K562 (cell line): Measurements from ENCODE around the gene RNF138. TPM values are rescaled to one million over a fixed set of nuclear protein-coding genes. Genes with fewer than 3 reads are reported as not detected.

Experiments used
- ATAC-seq: fragments of 200-7000 bp; cut with Tn5 transposase; 3 replicates; pipeline ENCODE4 v1.9.1; 2020; ENCODE audit warnings: moderate library complexity
- BruUV-seq: library from RNA; stranded (reverse); fragments of 400-500 nt; replicated peaks from 2 replicates; lab custom pipeline; 2021; lab: Mats Ljungman, UMichigan
- CTCF ChIA-PET: fragments of 300-600 bp; formaldehyde crosslinking; extraction: SDS; loops from one replicate; lab custom pipeline; 2021; ENCODE audit warnings: low intra/inter-chr PET ratio; lab: Yijun Ruan, JAX
- POLR2A ChIA-PET: fragments of 300-600, 350-650 bp; sonication (Branson Sonifier 250); formaldehyde crosslinking; extraction: SDS; loops from one replicate; lab custom pipeline; 2021; ENCODE audit warnings: antibody characterized with exemption, inconsistent platforms; lab: Yijun Ruan, JAX
- DNase-seq, 4 experiments: peaks; one replicate each; pipeline versions ENCODE4 v3.0.0 to v3.0.0-alpha.2; 2011 to 2018; ENCODE audit warnings: low spot score in 3 of 4, mixed read lengths in 3 of 4; ENCODE audit errors: extremely low read depth in 1 of 4
- FAIRE-seq: peaks from 2 replicates; lab custom pipeline; 2011; peaks lifted over from hg19 to GRCh38; lab: Jason Lieb, UNC
- H2AFZ ChIP-seq: 2 replicates; pipeline ENCODE4 v1.6.0; 2011; ENCODE audit warnings: low read depth, low read length, control low read depth, inconsistent platforms
- H3K27ac ChIP-seq: fragments of 200-600 bp; 3 replicates; pipeline ENCODE4 v1.8.0; 2011; ENCODE audit warnings: low read depth, mild to moderate bottlenecking, control low read depth, inconsistent platforms, low read length, moderate library complexity, mixed read lengths; ENCODE audit errors: extremely low read depth
- H3K27me3 ChIP-seq, 2 experiments: fragments of 300-600 bp in 1 of 2; 2 replicates in 1 of 2; 3 replicates in 1 of 2; pipeline versions ENCODE4 v1.6.0 to v1.8.0; 2011; ENCODE audit warnings: inconsistent platforms in 2 of 2, low read length in 2 of 2, mild to moderate bottlenecking in 1 of 2, mixed read lengths in 1 of 2, moderate library complexity in 1 of 2; ENCODE audit not compliant: control insufficient read depth in 2 of 2, insufficient read depth in 2 of 2
- H3K36me3 ChIP-seq: fragments of 300-600 bp; 3 replicates; pipeline ENCODE4 v1.8.0; 2011; ENCODE audit warnings: mild to moderate bottlenecking, low read length, inconsistent platforms; ENCODE audit not compliant: control insufficient read depth, insufficient read depth
- H3K4me1 ChIP-seq, 2 experiments: fragments of 200-600 bp in 1 of 2; replicated peaks in 1 of 2; 2 replicates in 1 of 2; 3 replicates in 1 of 2; pipeline versions ENCODE4 v1.5.1 to v1.8.0; 2011; ENCODE audit warnings: inconsistent platforms in 2 of 2, low read length in 2 of 2, mild to moderate bottlenecking in 1 of 2, mixed read lengths in 1 of 2, moderate library complexity in 1 of 2; ENCODE audit not compliant: control insufficient read depth in 2 of 2, insufficient read depth in 2 of 2
- H3K4me2 ChIP-seq: 2 replicates; pipeline ENCODE4 v1.6.1; 2011; ENCODE audit warnings: low read length, control low read depth, inconsistent platforms, mixed read lengths; ENCODE audit not compliant: insufficient read depth
- H3K4me3 ChIP-seq: fragments of 200-600 bp; sonication (generic), shearing (Covaris generic); 2 replicates; pipeline ENCODE4 v1.5.1; 2016; ENCODE audit warnings: control low read depth, inconsistent platforms
- H3K79me2 ChIP-seq: fragments of 200-600 bp; 3 replicates; pipeline ENCODE4 v1.8.0; 2011; ENCODE audit warnings: low read length, inconsistent platforms; ENCODE audit not compliant: control insufficient read depth, insufficient read depth
- H3K9ac ChIP-seq, 2 experiments: 2 replicates each; pipeline versions ENCODE4 v1.6.0 to v1.6.1; 2011; ENCODE audit warnings: low read depth in 2 of 2, low read length in 2 of 2, control low read depth in 1 of 2, inconsistent platforms in 1 of 2, mild to moderate bottlenecking in 1 of 2, mixed read lengths in 1 of 2; ENCODE audit not compliant: insufficient read depth in 1 of 2
- H3K9me1 ChIP-seq: one replicate; pipeline ENCODE4 v1.6.0; 2011; ENCODE audit warnings: inconsistent platforms, mild to moderate bottlenecking, low read length, moderate library complexity; ENCODE audit not compliant: control insufficient read depth, insufficient read depth
- H3K9me3 ChIP-seq: replicated peaks from 2 replicates; pipeline ENCODE4 v1.5.1; 2011; ENCODE audit warnings: low read depth, low read length, inconsistent platforms; ENCODE audit not compliant: control insufficient read depth, insufficient read depth
- H4K20me1 ChIP-seq: replicated peaks from 2 replicates; pipeline ENCODE4 v1.6.1; 2011; ENCODE audit warnings: low read length, inconsistent platforms, mixed read lengths; ENCODE audit not compliant: control insufficient read depth, insufficient read depth
- LEF1 ChIP-seq: fragments of 450-650 bp; IDR thresholded peaks from 2 replicates; pipeline ENCODE4 v1.6.1; 2016; ENCODE audit warnings: mild to moderate bottlenecking
- POLR2G ChIP-seq: fragments of 200-400 bp; formaldehyde crosslinking; IDR thresholded peaks from 2 replicates; pipeline ENCODE4 v1.6.1; 2017; ENCODE audit warnings: low read depth, mild to moderate bottlenecking, antibody characterized with exemption, low read length, moderate library complexity
- SMARCB1 ChIP-seq: IDR thresholded peaks from 2 replicates; pipeline ENCODE4 v1.6.1; 2011; ENCODE audit warnings: improper control_type of control experiment, low read depth; ENCODE audit not compliant: insufficient read length
- TAF7 ChIP-seq: fragments of 450-650 bp; IDR thresholded peaks from 2 replicates; pipeline ENCODE4 v1.6.1; 2016; ENCODE audit warnings: missing genetic modification characterization, missing compliant biosample characterization
- TSC22D4 ChIP-seq: fragments of 450-650 bp; IDR thresholded peaks from 2 replicates; pipeline ENCODE4 v1.6.1; 2016; ENCODE audit warnings: missing genetic modification characterization, missing biosample characterization, control low read depth
- ZNF324 ChIP-seq: fragments of 250-450 bp; sonication (Bioruptor Pico); IDR thresholded peaks from 2 replicates; pipeline ENCODE4 v1.4.0; 2020; ENCODE audit warnings: mild to moderate bottlenecking
- ZNF695 ChIP-seq: fragments of 450-650 bp; formaldehyde crosslinking; IDR thresholded peaks from 2 replicates; pipeline ENCODE4 v1.4.0; 2020; ENCODE audit warnings: mild to moderate bottlenecking, moderate library complexity
- WGBS: fragments of 100-300 bp; shearing (Covaris generic); methylation state at CpG from one replicate; pipeline ENCODE4 v1.1.6; 2016; ENCODE audit warnings: low coverage, mixed read lengths; ENCODE audit not compliant: insufficient coverage; ENCODE audit errors: missing lambda C conversion rate; 5-methylcytosine and 5-hydroxymethylcytosine counted together
- in situ Hi-C: fragments of 300-500 bp; cut with MboI; formaldehyde crosslinking; loops from 4 replicates; pipeline ENCODE4 v1.15.0; 2018; ENCODE audit warnings: inconsistent platforms, mixed read lengths
- intact Hi-C: fragments of 100-400 bp; cut with micrococcal nuclease; formaldehyde crosslinking; loops from 2 replicates; pipeline ENCODE4 v1.14.2; 2022
- polyA plus RNA-seq, 8 experiments: library from polyadenylated mRNA; depleted of rRNA in 4 of 8; stranded (reverse) in 5 of 8; unstranded in 3 of 8; fragments of >200 nt; fragmentation: Nextera tagmentation in 2 of 8; fragmentation: Illumina TruSeq in 1 of 8; extraction: Ambion mirVana in 2 of 8; extraction: Trizol in 1 of 8; gene quantifications; 2 replicates each; pipeline versions ENCODE4 v1.2.1 to v1.2.3, GENCODE V29; 2011 to 2014; ENCODE audit warnings: inconsistent platforms in 1 of 8, missing spikeins in 1 of 8
- total RNA-seq, 7 experiments: library from RNA; depleted of rRNA in 6 of 7; stranded (reverse); fragments of >200 nt in 6 of 7; fragmentation: Illumina TruSeq in 2 of 7; extraction: Trizol in 2 of 7; gene quantifications; 2 replicates each; pipeline versions ENCODE4 v1.2.1 to v1.2.3, GENCODE V29; 2011 to 2021; ENCODE audit warnings: low replicate concordance in 1 of 7
- TF ChIP-seq, protein P1 (sequence below): fragments of 250-450 bp; sonication (Bioruptor Pico); IDR thresholded peaks from 2 replicates; pipeline ENCODE4 v1.4.0; 2020

The RNF138 gene
- total and polyA plus RNA-seq, 9 of the 15 experiments (the other 6 are each of a cell fraction or from before 2014, with no cell fraction given): 47.6 to 100 (median 62.5) TPM

DNA sequence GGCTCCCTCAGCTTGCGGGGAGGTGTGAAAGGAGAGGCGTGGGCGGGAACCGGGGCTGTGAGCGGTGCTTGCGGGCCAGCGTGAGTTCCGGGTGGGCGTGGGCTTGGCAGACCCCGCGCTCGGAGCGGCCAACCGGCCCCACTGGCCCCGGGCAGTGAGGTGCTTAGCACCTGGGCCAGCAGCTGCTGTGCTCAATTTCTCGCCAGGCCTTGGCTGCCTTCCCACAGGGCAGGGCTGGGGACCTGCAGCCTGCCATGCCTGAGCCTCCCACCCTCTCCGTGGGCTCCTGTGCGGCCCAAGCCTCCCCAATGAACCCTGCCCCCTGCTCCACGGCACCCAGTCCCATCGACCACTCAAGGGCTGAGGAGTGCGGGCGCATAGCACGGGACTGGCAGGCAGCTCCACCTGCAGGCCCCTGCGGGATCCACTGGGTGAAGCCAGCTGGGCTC, 48.2 kb downstream of the RNF138 start:
- Histone ChIP-seq H3K27ac (no peak overlapping the region), H4K20me1 (no peaks in the 10 kb centered on the region), H3K4me2 (no peak overlapping the region), H2AFZ (no peak overlapping the region), H3K36me3 (peaks cover 4% of the 10 kb centered on the region; the same call in 1 of the 3 replicates), H3K4me3 (no peak overlapping the region), H3K4me1 (peaks cover 8 to 17% of the 10 kb centered on the region in 2 experiments), H3K79me2 (no peaks in the 10 kb centered on the region), H3K9me1 (no peaks in the 10 kb centered on the region), H3K9me3 (no peaks in the 10 kb centered on the region), H3K9ac (no peak overlapping the region), H3K27me3 (no peaks in the 10 kb centered on the region)
- in situ Hi-C loops (no loop called here), intact Hi-C loops (loop anchor here (5.0 kb wide), 1 partner anchor 198 kb away; the partner anchor contains the start of gene TRAPPC8)
- ATAC-seq (no peak), FAIRE-seq (no peak), DNase-seq (no peak)
- 96% methylated on average over 21 of the region's 24 CpGs for WGBS
- POLR2A ChIA-PET: interaction anchor here (1.4 kb wide), 1 partner anchor 18 kb away, joined by 3 read pairs; no protein-coding TSS in a partner anchor
- BruUV-seq: no TSS peak
- no peak for TF ChIP-seq ZNF695 (CRISPR knock-in tag)
- TF ChIP-seq SMARCB1: no peak
- peak; percentile 52; the same call in 1 of the 2 replicates for TF ChIP-seq POLR2G
- TF ChIP-seq LEF1: no peak
- TF ChIP-seq TSC22D4: no peak
- CTCF ChIA-PET: no interaction called here

DNA sequence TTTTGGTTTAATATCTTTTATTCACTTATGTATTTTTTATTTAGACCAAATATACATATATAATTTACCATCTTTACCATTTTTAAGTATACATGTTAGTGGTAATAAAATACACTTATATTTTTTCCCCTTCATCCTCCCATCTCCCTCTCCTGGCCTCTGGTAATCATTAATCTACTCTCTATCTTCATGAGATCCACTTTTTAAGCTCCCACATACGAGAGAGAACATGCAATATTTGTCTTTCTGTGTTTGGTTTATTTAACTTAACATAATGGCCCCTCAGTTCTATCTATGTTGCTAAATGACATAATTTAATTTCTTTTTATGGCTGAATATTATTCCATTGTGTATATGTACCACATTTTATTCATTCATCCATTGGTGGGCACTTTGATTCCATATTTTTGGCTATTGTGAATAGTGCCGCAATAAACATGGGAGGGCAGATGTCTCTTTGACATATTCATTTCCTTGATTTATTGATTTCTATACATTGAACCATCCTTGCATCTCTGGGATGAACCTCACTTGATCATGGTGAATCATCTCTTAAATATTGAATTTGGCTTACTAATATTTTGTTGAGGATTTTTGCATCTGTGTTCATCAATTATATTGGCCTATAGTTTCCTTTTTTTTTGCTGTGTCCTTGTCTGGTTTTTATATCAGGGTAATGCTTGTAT, 56.7 kb downstream of the RNF138 start:
- no peaks in the 10 kb centered on the region for H3K27me3 ChIP-seq
- in situ Hi-C loops: no loop called here
- TF ChIP-seq ZNF324 (CRISPR knock-in tag) (peak; percentile 72), TAF7 (tag) (no peak)
- TF ChIP-seq, protein P1, sequence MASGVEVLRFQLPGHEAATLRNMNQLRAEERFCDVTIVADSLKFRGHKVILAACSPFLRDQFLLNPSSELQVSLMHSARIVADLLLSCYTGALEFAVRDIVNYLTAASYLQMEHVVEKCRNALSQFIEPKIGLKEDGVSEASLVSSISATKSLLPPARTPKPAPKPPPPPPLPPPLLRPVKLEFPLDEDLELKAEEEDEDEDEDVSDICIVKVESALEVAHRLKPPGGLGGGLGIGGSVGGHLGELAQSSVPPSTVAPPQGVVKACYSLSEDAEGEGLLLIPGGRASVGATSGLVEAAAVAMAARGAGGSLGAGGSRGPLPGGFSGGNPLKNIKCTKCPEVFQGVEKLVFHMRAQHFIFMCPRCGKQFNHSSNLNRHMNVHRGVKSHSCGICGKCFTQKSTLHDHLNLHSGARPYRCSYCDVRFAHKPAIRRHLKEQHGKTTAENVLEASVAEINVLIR (CRISPR knock-in tag): no peak
- no peaks in the 10 kb centered on the region for H3K4me1 ChIP-seq
- H3K4me2 ChIP-seq: no peak overlapping the region
- no peaks in the 10 kb centered on the region for H4K20me1 ChIP-seq
- H3K36me3 ChIP-seq: no peaks in the 10 kb centered on the region
- no peak for ATAC-seq
- no TSS peak for BruUV-seq
- H3K9me3 ChIP-seq: no peaks in the 10 kb centered on the region
- H3K9me1 ChIP-seq: no peaks in the 10 kb centered on the region
- H3K79me2 ChIP-seq: no peaks in the 10 kb centered on the region
- DNase-seq: no peak
- WGBS: 0% methylated on average over 2 of the region's 2 CpGs
- H3K4me3 ChIP-seq: no peak overlapping the region
- POLR2A ChIA-PET: interaction anchor here (0.6 kb wide), 1 partner anchor 873 kb away, joined by 3 read pairs; no protein-coding TSS in a partner anchor
- CTCF ChIA-PET: no interaction called here
- no peak for FAIRE-seq
- no peak overlapping the region for H3K27ac ChIP-seq
- intact Hi-C loops: no loop called here
- no peak overlapping the region for H2AFZ ChIP-seq
- H3K9ac ChIP-seq: no peak overlapping the region
